Naive thymus-derived CD4-positive, alpha-beta T cell (primary cell): Measurements from ENCODE around the gene RNF113B. TPM values are rescaled to one million over a fixed set of nuclear protein-coding genes. Genes with fewer than 3 reads are reported as not detected.

Experiments used
- ATAC-seq: fragments of 150-1000 bp; cut with Tn5 transposase; 2 replicates; pipeline ENCODE4 v1.10.0; 2021; ENCODE audit warnings: mild to moderate bottlenecking, moderate library complexity
- CTCF ChIA-PET: fragments of 350-600 bp; sonication (Branson Sonifier 250); formaldehyde crosslinking; loops from one replicate; lab custom pipeline; 2021; ENCODE audit warnings: antibody characterized with exemption; lab: Charles Lee
- POLR2A ChIA-PET: fragments of 350-600 bp; sonication (Branson Sonifier 250); formaldehyde crosslinking; loops from one replicate; lab custom pipeline; 2021; ENCODE audit warnings: antibody characterized with exemption, inconsistent platforms; lab: Charles Lee
- DNase-seq, 9 donors: peaks; one replicate each; pipeline versions ENCODE4 v3.0.0 to v3.0.0-alpha.2; 2020 to 2022; ENCODE audit warnings: mixed read lengths in 1 of 9
- H3K27ac ChIP-seq: one replicate; pipeline ENCODE4 v1.7.0; 2013; ENCODE audit warnings: mild to moderate bottlenecking, low read depth, low read length, moderate library complexity
- H3K27me3 ChIP-seq, 2 donors: one replicate each; pipeline ENCODE4 v1.7.0; 2013; ENCODE audit warnings: low read length in 2 of 2, mild to moderate bottlenecking in 2 of 2, moderate library complexity in 2 of 2; ENCODE audit not compliant: control insufficient read depth in 2 of 2, insufficient read depth in 2 of 2
- H3K36me3 ChIP-seq, 3 experiments: 1 replicate in 2 of 3; 2 replicates in 1 of 3; pipeline ENCODE4 v1.7.0; 2013; ENCODE audit warnings: low read length in 3 of 3, mild to moderate bottlenecking in 3 of 3, moderate library complexity in 1 of 3; ENCODE audit not compliant: insufficient read depth in 3 of 3, control insufficient read depth in 2 of 3
- H3K4me1 ChIP-seq, 2 donors: one replicate each; pipeline ENCODE4 v1.7.0; 2013; ENCODE audit warnings: low read length in 2 of 2, mild to moderate bottlenecking in 2 of 2, moderate library complexity in 1 of 2; ENCODE audit not compliant: control insufficient read depth in 2 of 2, insufficient read depth in 2 of 2
- H3K4me3 ChIP-seq: 2 replicates; pipeline ENCODE4 v1.7.0; 2013; ENCODE audit warnings: mild to moderate bottlenecking, low read length
- H3K9me3 ChIP-seq, 3 experiments: 1 replicate in 2 of 3; 2 replicates in 1 of 3; pipeline ENCODE4 v1.7.0; 2013; ENCODE audit warnings: low read length in 3 of 3; ENCODE audit not compliant: control insufficient read depth in 2 of 3
- H3K27ac Mint-ChIP-seq, 9 donors: one replicate each; pipeline ENCODE4 v1.8.0; 2020 to 2022; ENCODE audit warnings: mixed read lengths in 9 of 9, mild to moderate bottlenecking in 8 of 9, moderate library complexity in 5 of 9, inconsistent platforms in 2 of 9
- H3K27me3 Mint-ChIP-seq, 5 donors: one replicate each; pipeline ENCODE4 v1.8.0; 2021 to 2022; ENCODE audit warnings: mixed read lengths in 5 of 5, mild to moderate bottlenecking in 1 of 5
- H3K36me3 Mint-ChIP-seq, 5 donors: one replicate each; pipeline ENCODE4 v1.8.0; 2020 to 2022; ENCODE audit warnings: mixed read lengths in 5 of 5, mild to moderate bottlenecking in 3 of 5, inconsistent platforms in 1 of 5
- H3K4me1 Mint-ChIP-seq, 7 donors: one replicate each; pipeline ENCODE4 v1.8.0; 2020 to 2022; ENCODE audit warnings: mixed read lengths in 7 of 7, mild to moderate bottlenecking in 3 of 7, inconsistent platforms in 1 of 7
- H3K4me3 Mint-ChIP-seq, 10 donors: one replicate each; pipeline ENCODE4 v1.8.0; 2020 to 2022; ENCODE audit warnings: mild to moderate bottlenecking in 10 of 10, mixed read lengths in 10 of 10, moderate library complexity in 6 of 10, inconsistent platforms in 2 of 10
- H3K9me3 Mint-ChIP-seq, 11 donors: one replicate each; pipeline ENCODE4 v1.8.0; 2020 to 2022; ENCODE audit warnings: mixed read lengths in 11 of 11, mild to moderate bottlenecking in 4 of 11, inconsistent platforms in 1 of 11, moderate library complexity in 1 of 11
- intact Hi-C, 2 donors: fragments of 100-400 bp; cut with micrococcal nuclease; formaldehyde crosslinking; loops; one replicate each; pipeline ENCODE4 v1.15.1; 2023
- polyA plus RNA-seq, 2 donors: library from polyadenylated mRNA; unstranded; fragments of 300-500 nt; fragmentation: Illumina TruSeq; gene quantifications; one replicate each; pipeline ENCODE4 v1.2.3, GENCODE V29; 2021
- total RNA-seq, 6 experiments: library from RNA in 5 of 6; stranded (reverse) in 5 of 6; gene quantifications; 1 replicate in 5 of 6; 2 replicates in 1 of 6; pipeline ENCODE4 v1.2.3 and lab custom pipeline; 2021 to 2026

RNF113B gene
- total and polyA plus RNA-seq, 7 experiments from 2014 or later = not detected

DNA sequence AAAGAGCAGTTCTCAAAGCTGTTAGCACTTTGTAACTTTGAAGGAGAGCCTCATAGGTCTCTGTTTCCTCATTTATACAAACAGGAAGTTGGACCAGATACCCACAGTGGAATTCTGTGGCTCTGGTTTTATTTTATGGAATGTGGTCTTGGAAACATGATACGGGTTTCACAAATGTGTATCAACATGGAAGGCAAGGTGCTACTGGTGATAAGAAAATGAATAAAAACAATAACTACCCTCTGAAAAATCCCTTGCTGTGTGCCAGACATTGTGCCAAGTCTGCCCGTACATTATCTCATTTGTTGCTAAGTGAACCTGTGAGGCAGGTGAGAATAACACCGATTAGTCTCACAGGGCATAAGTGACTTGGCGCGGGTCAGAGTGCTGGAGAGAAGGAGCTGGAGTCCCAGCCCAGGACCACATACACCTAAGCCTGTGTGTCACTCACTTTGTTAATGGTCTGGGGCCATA is 45.0 kb upstream of the RNF113B start:
- peaks cover 0 to 5% (median 0%) of the 10 kb centered on the region in 11 donors for H3K9me3 Mint-ChIP-seq
- POLR2A ChIA-PET = no interaction called here
- H3K27ac Mint-ChIP-seq = no peak overlapping the region
- Histone ChIP-seq H3K9me3 (no peaks in the 10 kb centered on the region), H3K36me3 (no peaks in the 10 kb centered on the region), H3K27me3 (no peaks in the 10 kb centered on the region), H3K27ac (no peak overlapping the region), H3K4me1 (no peaks in the 10 kb centered on the region), H3K4me3 (no peak overlapping the region)
- CTCF ChIA-PET = no interaction called here
- H3K4me1 Mint-ChIP-seq = no peaks in the 10 kb centered on the region
- DNase-seq = no peak
- peaks cover 2 to 18% (median 7%) of the 10 kb centered on the region in 5 donors for H3K27me3 Mint-ChIP-seq
- H3K36me3 Mint-ChIP-seq = no peaks in the 10 kb centered on the region
- H3K4me3 Mint-ChIP-seq = no peak overlapping the region
- ATAC-seq = no peak
- intact Hi-C loops = no loop called here

DNA sequence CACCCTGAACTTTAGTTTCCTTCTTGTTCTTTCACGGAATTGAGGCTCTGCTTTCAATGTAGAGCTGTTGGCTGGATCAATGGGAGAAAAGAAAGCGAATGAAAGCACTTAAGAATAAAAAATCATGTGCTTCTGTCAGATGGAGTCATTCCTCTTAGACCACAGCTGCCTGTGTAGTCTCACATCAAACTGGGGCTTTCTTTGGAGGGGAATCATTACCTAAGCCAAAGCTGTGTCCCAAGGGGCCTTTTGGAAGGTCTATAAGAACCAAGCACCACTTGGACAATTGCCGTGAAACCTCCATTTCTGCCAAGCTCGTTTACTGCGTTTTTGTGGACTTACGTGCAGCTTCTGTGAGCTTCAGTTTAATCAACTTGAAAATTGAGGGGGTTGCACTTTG is 44.2 kb upstream of the RNF113B start:
- Mint-ChIP-seq H3K4me1 (no peaks in the 10 kb centered on the region), H3K9me3 (peaks cover 0 to 2% (median 0%) of the 10 kb centered on the region in 11 donors), H3K4me3 (no peak overlapping the region), H3K36me3 (no peaks in the 10 kb centered on the region), H3K27me3 (peaks cover 2 to 22% (median 13%) of the 10 kb centered on the region in 5 donors), H3K27ac (no peak overlapping the region)
- H3K27me3 ChIP-seq = no peaks in the 10 kb centered on the region
- no peaks in the 10 kb centered on the region for H3K36me3 ChIP-seq
- CTCF ChIA-PET = no interaction called here
- H3K9me3 ChIP-seq = no peaks in the 10 kb centered on the region
- intact Hi-C loops = no loop called here
- H3K27ac ChIP-seq = no peak overlapping the region
- ATAC-seq (no peak), DNase-seq (no peak)
- H3K4me1 ChIP-seq = no peaks in the 10 kb centered on the region
- POLR2A ChIA-PET = no interaction called here
- no peak overlapping the region for H3K4me3 ChIP-seq

DNA sequence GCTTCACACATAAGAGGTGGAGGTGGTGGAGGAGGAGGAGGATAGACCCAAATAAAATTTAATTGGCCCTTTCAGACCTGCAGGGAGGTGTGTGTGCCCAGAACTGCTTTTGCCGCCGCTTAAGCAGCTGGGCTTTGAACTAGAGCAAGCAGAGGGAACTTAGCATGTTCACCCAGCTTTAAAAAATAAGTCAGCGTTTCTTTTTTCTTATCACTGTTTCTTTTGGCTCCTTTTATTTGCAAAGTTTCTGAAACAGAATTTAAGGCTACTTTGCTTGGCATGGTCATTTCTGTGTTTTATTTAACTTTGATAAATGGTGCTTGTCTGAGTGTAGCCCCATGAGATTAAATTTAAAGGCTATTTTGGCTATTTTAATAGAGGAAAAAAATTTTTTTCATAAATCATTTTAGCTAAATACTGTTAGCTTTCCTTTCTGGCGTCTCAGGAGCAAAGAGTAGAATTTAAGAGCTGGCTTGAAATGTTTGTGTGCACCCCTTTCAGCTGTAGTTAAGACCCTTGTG is 43.3 kb upstream of the RNF113B start:
- ChIA-PET POLR2A (no interaction called here), CTCF (no interaction called here)
- Histone ChIP-seq H3K36me3 (no peaks in the 10 kb centered on the region), H3K27ac (no peak overlapping the region), H3K9me3 (no peaks in the 10 kb centered on the region), H3K27me3 (no peaks in the 10 kb centered on the region), H3K4me3 (no peak overlapping the region), H3K4me1 (no peaks in the 10 kb centered on the region)
- intact Hi-C loops = no loop called here
- H3K27me3 Mint-ChIP-seq = peaks cover 2 to 22% (median 13%) of the 10 kb centered on the region in 5 donors
- no peaks in the 10 kb centered on the region for H3K4me1 Mint-ChIP-seq
- H3K9me3 Mint-ChIP-seq = no peaks in the 10 kb centered on the region
- H3K4me3 Mint-ChIP-seq = no peak overlapping the region
- no peaks in the 10 kb centered on the region for H3K36me3 Mint-ChIP-seq
- no peak for DNase-seq
- no peak for ATAC-seq
- no peak overlapping the region for H3K27ac Mint-ChIP-seq

DNA sequence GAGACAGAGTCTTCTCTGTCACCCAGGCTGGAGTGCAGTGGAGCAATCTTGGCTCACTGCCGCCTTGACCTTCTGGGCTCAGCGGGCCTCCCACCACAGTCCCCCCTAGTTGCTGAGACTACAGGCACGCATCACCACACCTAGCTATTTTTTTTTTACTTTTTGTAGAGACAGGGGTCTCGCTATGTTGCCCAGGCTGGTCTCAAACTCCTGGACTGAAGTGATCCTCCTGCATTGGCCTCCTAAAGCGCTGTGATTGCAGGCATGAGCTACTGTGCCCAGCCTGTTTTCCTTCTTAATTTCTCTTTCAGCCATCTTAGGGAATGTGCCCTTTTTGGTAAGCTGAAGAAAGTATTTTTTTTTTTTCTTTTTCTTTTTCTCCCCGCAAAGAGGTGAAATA is 42.6 kb upstream of the RNF113B start:
- H3K36me3 Mint-ChIP-seq = no peaks in the 10 kb centered on the region
- Histone ChIP-seq H3K4me3 (no peak overlapping the region), H3K27ac (no peak overlapping the region), H3K4me1 (no peaks in the 10 kb centered on the region), H3K9me3 (no peaks in the 10 kb centered on the region), H3K36me3 (no peaks in the 10 kb centered on the region), H3K27me3 (no peaks in the 10 kb centered on the region)
- no peaks in the 10 kb centered on the region for H3K9me3 Mint-ChIP-seq
- POLR2A ChIA-PET = no interaction called here
- no peaks in the 10 kb centered on the region for H3K4me1 Mint-ChIP-seq
- DNase-seq (no peak), ATAC-seq (no peak)
- no peak overlapping the region for H3K27ac Mint-ChIP-seq
- H3K4me3 Mint-ChIP-seq = no peak overlapping the region
- H3K27me3 Mint-ChIP-seq = peaks cover 2 to 22% (median 13%) of the 10 kb centered on the region in 5 donors
- CTCF ChIA-PET = no interaction called here
- intact Hi-C loops = no loop called here

DNA sequence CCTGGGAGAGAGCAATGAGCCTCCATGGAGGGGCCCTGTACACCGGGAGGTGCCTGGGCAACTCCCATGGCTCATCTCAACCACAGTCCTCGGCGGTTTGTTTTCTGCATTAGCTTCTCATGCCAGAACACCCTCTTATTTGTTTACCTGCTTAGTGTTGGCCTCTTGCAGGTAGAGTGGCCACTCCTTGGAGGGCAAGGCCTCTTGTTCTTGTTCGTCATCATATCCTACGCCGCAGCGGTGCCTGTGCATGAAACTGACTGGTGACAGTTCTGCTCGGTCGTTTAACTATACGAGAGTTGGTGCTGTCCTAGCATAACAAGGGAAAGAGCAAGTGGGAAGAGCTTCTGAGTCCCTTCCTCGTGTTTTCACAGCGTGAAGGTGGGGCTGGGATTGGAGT is 40.5 kb upstream of the RNF113B start:
- H3K9me3 ChIP-seq = no peaks in the 10 kb centered on the region
- no peak overlapping the region for H3K4me3 Mint-ChIP-seq
- no peak overlapping the region for H3K27ac Mint-ChIP-seq
- ChIA-PET CTCF (no interaction called here), POLR2A (no interaction called here)
- H3K36me3 Mint-ChIP-seq = no peaks in the 10 kb centered on the region
- H3K4me1 Mint-ChIP-seq = no peaks in the 10 kb centered on the region
- no peaks in the 10 kb centered on the region for H3K27me3 ChIP-seq
- H3K4me1 ChIP-seq = no peaks in the 10 kb centered on the region
- no peak overlapping the region for H3K4me3 ChIP-seq
- no peak overlapping the region for H3K27ac ChIP-seq
- no peak for ATAC-seq
- H3K27me3 Mint-ChIP-seq = peaks cover 2 to 21% (median 13%) of the 10 kb centered on the region in 5 donors
- DNase-seq = no peak
- no peaks in the 10 kb centered on the region for H3K9me3 Mint-ChIP-seq
- H3K36me3 ChIP-seq = no peaks in the 10 kb centered on the region
- intact Hi-C loops = no loop called here

DNA sequence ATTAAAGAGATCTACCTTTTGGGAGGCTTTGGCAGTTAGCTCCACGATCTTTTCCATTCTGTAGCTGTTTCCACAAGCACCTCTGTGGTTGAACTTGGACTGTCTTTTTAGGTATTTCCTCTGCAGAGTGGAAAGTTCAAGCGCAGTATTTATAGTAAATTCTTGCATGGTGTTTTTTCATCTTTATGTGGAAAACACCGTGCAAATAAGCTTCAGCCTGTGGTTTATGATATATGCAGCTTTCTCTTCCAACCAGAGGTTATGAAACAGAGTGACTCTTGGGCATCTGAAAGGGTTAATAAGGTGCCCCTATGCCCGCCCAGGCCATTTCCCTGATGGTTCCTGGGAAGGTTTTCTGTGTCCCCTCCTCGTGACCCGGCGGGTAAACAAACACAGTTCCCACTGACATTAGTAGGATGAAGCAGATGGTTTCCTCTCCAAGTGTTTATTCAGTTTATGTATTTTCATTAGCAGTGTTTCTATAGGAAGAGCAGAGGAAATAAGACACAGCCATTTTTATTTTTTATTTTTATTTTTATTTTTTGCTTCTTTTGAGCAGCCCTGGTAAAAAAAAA is 39.7 kb upstream of the RNF113B start:
- no peak for ATAC-seq
- H3K9me3 Mint-ChIP-seq = no peaks in the 10 kb centered on the region
- Histone ChIP-seq H3K27me3 (no peaks in the 10 kb centered on the region), H3K4me1 (no peaks in the 10 kb centered on the region), H3K9me3 (no peaks in the 10 kb centered on the region), H3K36me3 (no peaks in the 10 kb centered on the region), H3K4me3 (no peak overlapping the region), H3K27ac (no peak overlapping the region)
- DNase-seq = no peak
- no peaks in the 10 kb centered on the region for H3K36me3 Mint-ChIP-seq
- no peak overlapping the region for H3K4me3 Mint-ChIP-seq
- POLR2A ChIA-PET = no interaction called here
- H3K27ac Mint-ChIP-seq = no peak overlapping the region
- CTCF ChIA-PET = no interaction called here
- peaks cover 2 to 21% (median 12%) of the 10 kb centered on the region in 5 donors for H3K27me3 Mint-ChIP-seq
- intact Hi-C loops = no loop called here
- H3K4me1 Mint-ChIP-seq = no peaks in the 10 kb centered on the region

DNA sequence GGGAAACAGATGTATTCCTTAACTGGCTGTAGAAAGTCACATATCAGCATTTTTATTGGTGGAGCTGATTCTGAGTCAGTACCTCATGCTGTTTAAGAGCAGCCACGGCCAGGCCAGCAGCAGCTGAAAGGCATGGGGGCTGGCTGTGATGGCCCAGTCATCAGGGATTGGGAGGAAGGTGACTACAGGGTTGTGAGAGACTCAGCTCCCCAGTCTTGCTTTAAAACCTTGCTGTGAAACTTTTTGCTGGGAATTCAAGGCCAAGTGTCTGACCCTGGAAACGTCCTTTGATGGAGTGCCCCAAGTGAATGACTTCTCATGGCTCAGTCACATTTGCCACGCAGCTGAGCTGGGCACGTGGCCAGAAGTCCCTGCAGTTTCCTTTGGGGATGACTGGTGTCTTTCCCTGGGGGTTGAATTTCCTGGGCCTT is 39.1 kb upstream of the RNF113B start:
- CTCF ChIA-PET = no interaction called here
- H3K4me1 ChIP-seq = no peaks in the 10 kb centered on the region
- Mint-ChIP-seq H3K36me3 (no peaks in the 10 kb centered on the region), H3K9me3 (peaks cover 0 to 4% (median 0%) of the 10 kb centered on the region in 11 donors), H3K27ac (no peak overlapping the region), H3K27me3 (peaks cover 2 to 22% (median 10%) of the 10 kb centered on the region in 5 donors), H3K4me1 (no peaks in the 10 kb centered on the region), H3K4me3 (no peak overlapping the region)
- H3K4me3 ChIP-seq = no peak overlapping the region
- ATAC-seq (no peak), DNase-seq (no peak)
- H3K27ac ChIP-seq = no peak overlapping the region
- no peaks in the 10 kb centered on the region for H3K36me3 ChIP-seq
- no peaks in the 10 kb centered on the region for H3K27me3 ChIP-seq
- POLR2A ChIA-PET = no interaction called here
- H3K9me3 ChIP-seq = no peaks in the 10 kb centered on the region
- intact Hi-C loops = no loop called here
